Kidney (tissue), 14 donors: ENCODE data around the gene DYNC1I1. TPM values are rescaled to one million over a fixed set of nuclear protein-coding genes. Genes with fewer than 3 reads are reported as not detected.

ENCODE experiments used
- DNase-seq, 5 donors: peaks; one replicate each; pipeline ENCODE4 v3.0.0-alpha.2; 2013 to 2020
- FAIRE-seq: peaks from 2 replicates; lab custom pipeline; 2012; peaks lifted over from hg19 to GRCh38; lab: Jason Lieb, UNC
- H3K27ac ChIP-seq, 2 donors: one replicate each; pipeline ENCODE4 v1.7.0; 2013; ENCODE audit warnings: low read depth in 2 of 2, low read length in 2 of 2, inconsistent platforms in 1 of 2
- H3K27me3 ChIP-seq: one replicate; pipeline ENCODE4 v1.7.1; 2013; ENCODE audit warnings: low read length, inconsistent platforms; ENCODE audit not compliant: control insufficient read depth, insufficient read depth
- H3K36me3 ChIP-seq, 3 donors: one replicate each; pipeline versions ENCODE4 v1.7.0 to v1.7.1; 2013; ENCODE audit warnings: low read length in 3 of 3, control low read depth in 1 of 3, inconsistent platforms in 1 of 3; ENCODE audit not compliant: insufficient read depth in 3 of 3, control insufficient read depth in 2 of 3
- H3K4me1 ChIP-seq, 3 donors: one replicate each; pipeline versions ENCODE4 v1.7.0 to v1.7.1; 2013; ENCODE audit warnings: low read length in 3 of 3, inconsistent platforms in 1 of 3, low read depth in 1 of 3; ENCODE audit not compliant: control insufficient read depth in 2 of 3, insufficient read depth in 2 of 3
- H3K4me3 ChIP-seq, 3 donors: one replicate each; pipeline versions ENCODE4 v1.7.0 to v1.8.1; 2013; ENCODE audit warnings: low read length in 3 of 3, control low read depth in 1 of 3, inconsistent platforms in 1 of 3
- H3K9ac ChIP-seq, 3 donors: one replicate each; pipeline versions ENCODE4 v1.7.0 to v1.7.1; 2013; ENCODE audit warnings: low read length in 3 of 3, control low read depth in 1 of 3, inconsistent platforms in 1 of 3
- H3K9me3 ChIP-seq, 3 donors: one replicate each; pipeline versions ENCODE4 v1.7.0 to v1.7.1; 2013; ENCODE audit warnings: low read length in 3 of 3, control low read depth in 1 of 3, inconsistent platforms in 1 of 3; ENCODE audit not compliant: control insufficient read depth in 2 of 3, insufficient read depth in 1 of 3
- intact Hi-C: fragments of 100-400 bp; cut with DNase I; formaldehyde crosslinking; loops from one replicate; pipeline ENCODE4 v1.11.1; 2022
- polyA plus RNA-seq: library from polyadenylated mRNA; stranded (reverse); fragments of 350-450 nt; fragmentation: Illumina TruSeq; extraction: RNeasy Lipid Tissue Mini Kit (QIAGEN cat#74804); gene quantifications from one replicate; pipeline ENCODE4 v1.2.3, GENCODE V29; 2014; ENCODE audit warnings: low read depth, low replicate concordance; ENCODE audit not compliant: insufficient read depth
- total RNA-seq: library from RNA; stranded (reverse); fragmentation: NEBNext Ultra II Directional; extraction: Animal tissue kit (Norgen Biotek cat#: 25700); gene quantifications from one replicate; pipeline ENCODE4 v1.2.1, GENCODE V29; 2021
- TF ChIP-seq, protein P1 (sequence below): IDR thresholded peaks from 3 replicates; pipeline ENCODE4 v1.5.1; 2012; ENCODE audit warnings: mild to moderate bottlenecking, moderate library complexity, borderline replicate concordance; ENCODE audit not compliant: insufficient read depth; ENCODE audit errors: extremely low read depth
- donor health status: control.
- donor health status: control.
- donor health status: control.
- donor health status: control.
- donor health status: control.
- donor health status: DM: yes; HTN: yes; CAD: no.
- donor health status: Normal renal cell carcinoma (clear cell type).

DYNC1I1 gene
- total and polyA plus RNA-seq, 2 donors from 2014 or later, result 2.3 to 2.6 TPM

DNA sequence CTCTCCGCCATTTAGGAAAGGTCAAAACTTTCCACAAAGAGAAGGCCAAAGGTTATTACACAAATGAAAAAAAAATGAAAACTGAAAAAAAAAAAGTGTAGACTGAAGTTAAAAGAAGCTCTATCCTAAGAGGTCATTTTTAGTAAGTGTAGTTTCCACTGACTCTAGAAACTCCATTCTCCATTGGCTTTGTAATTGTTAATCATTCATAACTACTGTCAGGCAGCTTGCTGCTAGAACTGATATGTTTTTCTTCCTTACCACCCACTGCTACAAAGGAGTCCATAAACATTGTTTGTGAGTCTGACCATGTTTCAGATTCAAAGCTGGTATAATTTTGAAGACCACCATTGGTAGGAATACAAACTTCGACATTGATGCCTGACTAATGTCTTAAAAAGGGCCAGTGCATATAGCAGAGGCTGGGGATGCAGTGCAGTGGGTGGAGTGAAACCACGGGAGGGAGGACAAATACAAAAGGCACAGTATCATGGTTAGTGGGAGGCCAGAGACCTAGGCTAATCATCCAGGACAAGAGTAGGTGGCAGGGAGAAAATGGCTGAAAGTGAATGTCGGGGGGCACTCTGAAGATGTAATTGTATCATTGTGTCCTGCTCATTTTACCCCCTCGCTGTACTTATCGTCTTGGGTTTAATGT is 16.9 kb upstream of the DYNC1I1 start:
- FAIRE-seq, result no peak
- Histone ChIP-seq H3K36me3 (no peaks in the 10 kb centered on the region), H3K4me1 (no peaks in the 10 kb centered on the region), H3K27ac (no peak overlapping the region), H3K27me3 (no peaks in the 10 kb centered on the region), H3K9me3 (peaks cover 0 to 2% (median 0%) of the 10 kb centered on the region in 3 donors), H3K9ac (no peak overlapping the region), H3K4me3 (no peak overlapping the region)
- TF ChIP-seq, protein P1, sequence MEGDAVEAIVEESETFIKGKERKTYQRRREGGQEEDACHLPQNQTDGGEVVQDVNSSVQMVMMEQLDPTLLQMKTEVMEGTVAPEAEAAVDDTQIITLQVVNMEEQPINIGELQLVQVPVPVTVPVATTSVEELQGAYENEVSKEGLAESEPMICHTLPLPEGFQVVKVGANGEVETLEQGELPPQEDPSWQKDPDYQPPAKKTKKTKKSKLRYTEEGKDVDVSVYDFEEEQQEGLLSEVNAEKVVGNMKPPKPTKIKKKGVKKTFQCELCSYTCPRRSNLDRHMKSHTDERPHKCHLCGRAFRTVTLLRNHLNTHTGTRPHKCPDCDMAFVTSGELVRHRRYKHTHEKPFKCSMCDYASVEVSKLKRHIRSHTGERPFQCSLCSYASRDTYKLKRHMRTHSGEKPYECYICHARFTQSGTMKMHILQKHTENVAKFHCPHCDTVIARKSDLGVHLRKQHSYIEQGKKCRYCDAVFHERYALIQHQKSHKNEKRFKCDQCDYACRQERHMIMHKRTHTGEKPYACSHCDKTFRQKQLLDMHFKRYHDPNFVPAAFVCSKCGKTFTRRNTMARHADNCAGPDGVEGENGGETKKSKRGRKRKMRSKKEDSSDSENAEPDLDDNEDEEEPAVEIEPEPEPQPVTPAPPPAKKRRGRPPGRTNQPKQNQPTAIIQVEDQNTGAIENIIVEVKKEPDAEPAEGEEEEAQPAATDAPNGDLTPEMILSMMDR, result no peak
- intact Hi-C loops, result no loop called here
- no peak for DNase-seq

DNA sequence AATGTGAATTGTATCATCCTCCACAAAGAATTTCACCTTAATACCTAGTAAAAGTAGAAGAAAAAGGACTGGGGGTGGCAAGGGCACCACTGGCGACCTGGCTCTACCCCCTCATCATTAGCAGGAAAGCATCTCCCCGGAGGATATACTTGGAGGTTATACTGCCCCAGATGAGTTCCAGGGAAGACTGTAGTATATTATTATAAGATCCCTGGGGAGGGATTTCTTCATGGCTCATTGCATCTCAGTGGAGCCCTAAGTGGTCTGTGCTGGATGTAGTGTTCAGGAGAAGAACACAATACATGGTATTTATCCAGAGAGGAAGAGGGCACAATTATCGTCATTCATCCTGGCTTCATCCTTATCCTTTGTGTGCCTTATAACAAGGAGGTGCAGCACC is 14.2 kb upstream of the DYNC1I1 start:
- intact Hi-C loops, result no loop called here
- FAIRE-seq (no peak), DNase-seq (peak in 2 of 5 donors; percentile 3 to 24)
- Histone ChIP-seq H3K9me3 (peaks cover 0 to 2% (median 0%) of the 10 kb centered on the region in 3 donors), H3K27me3 (no peaks in the 10 kb centered on the region), H3K4me1 (no peaks in the 10 kb centered on the region), H3K27ac (no peak overlapping the region), H3K4me3 (no peak overlapping the region), H3K9ac (no peak overlapping the region), H3K36me3 (no peaks in the 10 kb centered on the region)
- TF ChIP-seq, protein P1, result no peak

DNA sequence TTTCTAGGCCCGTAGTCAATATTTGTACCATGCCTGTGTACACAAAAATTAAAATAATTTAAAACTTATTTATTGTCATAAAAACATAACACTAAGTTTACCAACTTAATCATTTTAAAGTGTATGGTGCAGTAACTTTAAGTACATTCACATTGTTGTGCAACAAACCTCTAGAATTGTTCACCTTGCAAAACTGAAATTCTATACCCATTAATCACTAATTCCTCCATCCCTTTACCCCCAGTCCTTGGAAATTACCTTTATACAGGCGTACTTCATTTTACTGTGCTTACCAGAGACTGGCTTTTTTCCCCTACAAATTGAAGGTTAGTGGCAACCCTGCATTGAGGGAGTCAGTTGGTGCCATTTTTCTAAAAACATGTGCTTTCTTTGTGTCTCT is 6.3 kb upstream of the DYNC1I1 start:
- no peaks in the 10 kb centered on the region for H3K27me3 ChIP-seq
- intact Hi-C loops, result no loop called here
- FAIRE-seq, result no peak

More for the DNA sequence above, 6.3 kb upstream of the DYNC1I1 start:
- H3K4me3 ChIP-seq, result no peak overlapping the region
- DNase-seq, result no peak
- no peaks in the 10 kb centered on the region for H3K9me3 ChIP-seq
- no peaks in the 10 kb centered on the region for H3K36me3 ChIP-seq
- no peak overlapping the region for H3K27ac ChIP-seq
- H3K4me1 ChIP-seq, result no peaks in the 10 kb centered on the region
- no peak overlapping the region for H3K9ac ChIP-seq
- TF ChIP-seq, protein P1, result no peak
